Neuronal stem cell (in vitro differentiated cells): Measurements from ENCODE around the gene TRIM32.

Source experiments
- DNase-seq: peaks from one replicate; pipeline ENCODE4 v3.0.0-alpha.2; 2013; ENCODE audit warnings: low spot score
- H2AFZ ChIP-seq: one replicate; pipeline ENCODE4 v1.6.1; 2013; ENCODE audit warnings: mild to moderate bottlenecking, low read length, inconsistent platforms
- H2AK5ac ChIP-seq: 2 replicates; pipeline ENCODE4 v1.6.1; 2013; ENCODE audit warnings: low read depth, mild to moderate bottlenecking, inconsistent platforms, low read length, moderate library complexity, mixed read lengths
- H2BK120ac ChIP-seq: 2 replicates; pipeline ENCODE4 v1.6.1; 2013; ENCODE audit warnings: low read depth, mild to moderate bottlenecking, inconsistent platforms, low read length, moderate library complexity, mixed read lengths
- H2BK12ac ChIP-seq: one replicate; pipeline ENCODE4 v1.6.1; 2013; ENCODE audit warnings: low read length, inconsistent platforms
- H2BK15ac ChIP-seq: 2 replicates; pipeline ENCODE4 v1.6.1; 2013; ENCODE audit warnings: mild to moderate bottlenecking, low read length, inconsistent platforms, mixed read lengths
- H2BK5ac ChIP-seq: one replicate; pipeline ENCODE4 v1.6.1; 2013; ENCODE audit warnings: inconsistent platforms, mild to moderate bottlenecking, low read length, moderate library complexity
- H3K14ac ChIP-seq: one replicate; pipeline ENCODE4 v1.6.1; 2013; ENCODE audit warnings: low read length, inconsistent platforms
- H3K18ac ChIP-seq: 2 replicates; pipeline ENCODE4 v1.6.1; 2013; ENCODE audit warnings: low read length, inconsistent platforms
- H3K23ac ChIP-seq: 2 replicates; pipeline ENCODE4 v1.6.1; 2013; ENCODE audit warnings: low read depth, mild to moderate bottlenecking, mixed read lengths, low read length, inconsistent platforms; ENCODE audit not compliant: poor library complexity
- H3K27ac ChIP-seq: replicated peaks from 3 replicates; pipeline ENCODE4 v1.5.1; 2013; ENCODE audit warnings: low read length, inconsistent platforms
- H3K27me3 ChIP-seq, 3 experiments: 2 replicates each; pipeline ENCODE4 v1.6.1; 2013; ENCODE audit warnings: low read length in 3 of 3, mild to moderate bottlenecking in 2 of 3, inconsistent platforms in 1 of 3, low read depth in 1 of 3, mixed read lengths in 1 of 3, moderate library complexity in 1 of 3; ENCODE audit not compliant: control insufficient read depth in 3 of 3, insufficient read depth in 3 of 3
- H3K36me3 ChIP-seq, 2 donors: replicated peaks in 1 of 2; 2 replicates each; pipeline ENCODE4 v1.6.1; 2013; ENCODE audit warnings: low read length in 2 of 2; ENCODE audit not compliant: control insufficient read depth in 2 of 2, insufficient read depth in 2 of 2
- H3K4ac ChIP-seq: 2 replicates; pipeline ENCODE4 v1.6.1; 2013; ENCODE audit warnings: inconsistent platforms, mild to moderate bottlenecking, low read length, moderate library complexity
- H3K4me1 ChIP-seq, 2 donors: 1 replicate in 1 of 2; 2 replicates in 1 of 2; pipeline ENCODE4 v1.6.1; 2013; ENCODE audit warnings: low read length in 2 of 2, low read depth in 1 of 2; ENCODE audit not compliant: control insufficient read depth in 2 of 2, insufficient read depth in 1 of 2
- H3K4me2 ChIP-seq: one replicate; pipeline ENCODE4 v1.6.1; 2013; ENCODE audit warnings: mild to moderate bottlenecking, low read length, inconsistent platforms; ENCODE audit not compliant: insufficient read depth, poor library complexity, severe bottlenecking
- H3K4me3 ChIP-seq, 2 donors: 2 replicates each; pipeline ENCODE4 v1.5.1; 2013; ENCODE audit warnings: low read length in 2 of 2, mild to moderate bottlenecking in 2 of 2, inconsistent platforms in 1 of 2, moderate library complexity in 1 of 2
- H3K79me1 ChIP-seq: one replicate; pipeline ENCODE4 v1.6.1; 2013; ENCODE audit warnings: low read depth, mild to moderate bottlenecking, inconsistent platforms, low read length, moderate library complexity
- H3K9ac ChIP-seq: one replicate; pipeline ENCODE4 v1.6.1; 2013; ENCODE audit warnings: mild to moderate bottlenecking, low read depth, low read length, inconsistent platforms; ENCODE audit not compliant: poor library complexity
- H3K9me3 ChIP-seq, 2 donors: replicated peaks in 1 of 2; 2 replicates each; pipeline versions ENCODE3 to v1.6.1; 2013; ENCODE audit warnings: low read length in 2 of 2, mild to moderate bottlenecking in 2 of 2, inconsistent platforms in 1 of 2, low read depth in 1 of 2, mixed read lengths in 1 of 2, moderate library complexity in 1 of 2; ENCODE audit not compliant: control insufficient read depth in 2 of 2, insufficient read depth in 1 of 2
- H4K8ac ChIP-seq: one replicate; pipeline ENCODE4 v1.6.1; 2013; ENCODE audit warnings: low read depth, mild to moderate bottlenecking, inconsistent platforms, low read length, moderate library complexity
- H4K91ac ChIP-seq: one replicate; pipeline ENCODE4 v1.6.1; 2013; ENCODE audit warnings: low read length, low read depth, mild to moderate bottlenecking, inconsistent platforms; ENCODE audit not compliant: poor library complexity
- WGBS, 2 donors: extraction: QIAGEN DNeasy Blood & Tissue Kit; methylation state at CpG; one replicate each; pipeline ENCODE4 v1.1.7; 2013; ENCODE audit warnings: missing lambda C conversion rate in 2 of 2, mixed read lengths in 1 of 2; ENCODE audit not compliant: insufficient read length in 2 of 2, insufficient replicate concordance in 1 of 2; ENCODE audit errors: extremely low coverage in 2 of 2; 5-methylcytosine and 5-hydroxymethylcytosine counted together

TRIM32 gene

GRCh38 chr9:116692616-116693015, 5.5 kb downstream of the TRIM32 start:
- Histone ChIP-seq H3K4ac (no peak overlapping the region), H3K4me2 (no peak overlapping the region), H3K4me3 (no peak overlapping the region), H3K18ac (no peak overlapping the region), H2BK12ac (no peak overlapping the region), H3K27ac (no peak overlapping the region), H3K23ac (no peak overlapping the region), H3K14ac (no peak overlapping the region), H3K27me3 (no peaks in the 10 kb centered on the region), H3K9ac (no peak overlapping the region), H3K4me1 (peaks cover 0 to 4% of the 10 kb centered on the region in 2 donors), H3K79me1 (no peaks in the 10 kb centered on the region), H2AK5ac (no peak overlapping the region), H4K91ac (no peak overlapping the region), H2BK120ac (no peak overlapping the region), H2AFZ (no peak overlapping the region), H2BK5ac (no peak overlapping the region), H2BK15ac (no peak overlapping the region), H4K8ac (no peak overlapping the region), H3K9me3 (no peaks in the 10 kb centered on the region), H3K36me3 (peaks cover 1 to 22% of the 10 kb centered on the region in 2 donors)
- DNase-seq, result no peak
- WGBS, 2 donors, result no CpG with 5 or more reads among the region's 2 CpGs

GRCh38 chr9:116693233-116693731, 6.2 kb downstream of the TRIM32 start:
- H2BK12ac ChIP-seq, result no peak overlapping the region
- no peak overlapping the region for H3K4me3 ChIP-seq
- H3K36me3 ChIP-seq, result peaks cover 8 to 28% of the 10 kb centered on the region in 2 donors
- no peak overlapping the region for H3K27ac ChIP-seq
- H2AK5ac ChIP-seq, result no peak overlapping the region
- no peak overlapping the region for H3K4me2 ChIP-seq
- no peak overlapping the region for H3K14ac ChIP-seq
- no peak overlapping the region for H4K91ac ChIP-seq
- no peak overlapping the region for H2BK120ac ChIP-seq
- H3K27me3 ChIP-seq, result no peaks in the 10 kb centered on the region
- H3K23ac ChIP-seq, result no peak overlapping the region
- H3K79me1 ChIP-seq, result no peaks in the 10 kb centered on the region
- H4K8ac ChIP-seq, result no peak overlapping the region
- no peak overlapping the region for H2BK15ac ChIP-seq
- H3K18ac ChIP-seq, result no peak overlapping the region
- no CpG with 5 or more reads among the region's 2 CpGs for WGBS, 2 donors
- H2BK5ac ChIP-seq, result no peak overlapping the region
- H2AFZ ChIP-seq, result no peak overlapping the region
- H3K9me3 ChIP-seq, result peaks cover 0 to 2% of the 10 kb centered on the region in 2 donors
- H3K4ac ChIP-seq, result no peak overlapping the region
- no peak overlapping the region for H3K9ac ChIP-seq
- no peaks in the 10 kb centered on the region for H3K4me1 ChIP-seq
- no peak for DNase-seq

DNA sequence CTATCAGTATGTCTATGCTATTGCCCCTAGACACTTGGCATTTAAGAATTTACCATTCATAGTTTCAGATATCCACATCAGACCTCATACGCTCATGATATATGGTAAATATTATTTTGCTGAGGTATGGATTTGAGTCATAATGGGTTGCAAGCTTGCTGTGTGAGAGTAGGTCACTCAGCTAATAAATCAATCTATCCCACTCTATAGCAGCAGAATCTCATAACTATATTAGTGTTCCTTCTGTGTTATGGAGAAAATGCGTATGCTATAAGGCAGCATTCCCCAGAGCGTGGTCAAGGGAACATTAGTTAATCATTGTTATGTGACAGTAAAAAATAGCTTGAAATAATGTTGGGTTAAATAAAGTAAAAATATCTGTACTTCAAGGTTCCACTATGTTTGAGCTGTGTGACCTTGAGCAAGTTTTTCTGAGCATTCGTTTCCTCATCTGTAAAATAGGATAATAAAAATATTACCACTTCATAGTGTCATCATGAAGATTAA, 7.7 kb downstream of the TRIM32 start:
- Histone ChIP-seq H3K4me2 (no peak overlapping the region), H2BK15ac (no peak overlapping the region), H3K4me3 (no peak overlapping the region), H3K4me1 (no peaks in the 10 kb centered on the region), H4K91ac (no peak overlapping the region), H2AFZ (no peak overlapping the region), H3K79me1 (no peaks in the 10 kb centered on the region), H3K9me3 (peaks cover 0 to 7% of the 10 kb centered on the region in 2 donors), H2AK5ac (no peak overlapping the region), H3K23ac (no peak overlapping the region), H3K14ac (no peak overlapping the region), H2BK120ac (no peak overlapping the region), H3K27ac (no peak overlapping the region), H3K27me3 (no peaks in the 10 kb centered on the region), H3K9ac (no peak overlapping the region), H4K8ac (no peak overlapping the region), H2BK5ac (no peak overlapping the region), H3K4ac (no peak overlapping the region), H2BK12ac (no peak overlapping the region), H3K18ac (no peak overlapping the region), H3K36me3 (peaks cover 20 to 44% of the 10 kb centered on the region in 2 donors)
- DNase-seq, result no peak
- no CpG with 5 or more reads among the region's 4 CpGs for WGBS, 2 donors

GRCh38 chr9:116695438-116695837, 8.3 kb downstream of the TRIM32 start:
- Histone ChIP-seq H2BK5ac (no peak overlapping the region), H3K4ac (no peak overlapping the region), H3K36me3 (peaks cover 23 to 50% of the 10 kb centered on the region in 2 donors), H2BK12ac (no peak overlapping the region), H3K27ac (no peak overlapping the region), H3K9ac (no peak overlapping the region), H4K91ac (no peak overlapping the region), H4K8ac (no peak overlapping the region), H2BK120ac (no peak overlapping the region), H3K79me1 (no peaks in the 10 kb centered on the region), H2AFZ (no peak overlapping the region), H3K4me1 (no peaks in the 10 kb centered on the region), H2AK5ac (no peak overlapping the region), H2BK15ac (no peak overlapping the region), H3K9me3 (peaks cover 0 to 7% of the 10 kb centered on the region in 2 donors), H3K4me2 (no peak overlapping the region), H3K27me3 (no peaks in the 10 kb centered on the region), H3K23ac (no peak overlapping the region), H3K18ac (no peak overlapping the region), H3K14ac (no peak overlapping the region), H3K4me3 (no peak overlapping the region)
- DNase-seq, result no peak
- WGBS, 2 donors, result no CpG with 5 or more reads among the region's 3 CpGs
